WTC11 (cell line): ENCODE measurements around the gene PRCC. TPM values are rescaled to one million over a fixed set of nuclear protein-coding genes. Genes with fewer than 3 reads are reported as not detected.

Experiments used
- total RNA-seq: library from RNA; stranded (reverse); gene quantifications from 3 replicates; pipeline ENCODE4 v1.2.3, GENCODE V29; 2021

The PRCC gene
- total RNA-seq, 1 experiment from 2014 or later, result 97.4 TPM

Other genes with a start within 250 kb of the PRCC start
- gene IQGAP3, start 195.0 kb upstream of the PRCC start, total RNA-seq, result 30.8 to 33.3 TPM (median 33.3 TPM) in 3 replicates
- 0.09 to 0.20 TPM (median 0.11 TPM) in 3 replicates for gene TTC24, start 187.8 kb upstream of the PRCC start, total RNA-seq
- gene NAXE, start 175.8 kb upstream of the PRCC start, total RNA-seq, result 81.6 to 98.1 TPM (median 92.8 TPM) in 3 replicates
- 37.1 to 50.1 TPM (median 38.2 TPM) in 3 replicates for gene GPATCH4, start 166.1 kb upstream of the PRCC start, total RNA-seq
- gene HAPLN2, start 148.1 kb upstream of the PRCC start, total RNA-seq, result 1.1 to 1.3 TPM (median 1.2 TPM) in 3 replicates
- gene BCAN, start 125.4 kb upstream of the PRCC start, total RNA-seq, result 2.5 to 3.7 TPM (median 3.6 TPM) in 3 replicates
- gene NES, start 90.1 kb upstream of the PRCC start, total RNA-seq, result 103 to 127 TPM (median 104 TPM) in 3 replicates
- 135 to 195 TPM (median 186 TPM) in 3 replicates for gene CRABP2, start 62.0 kb upstream of the PRCC start, total RNA-seq
- 32.0 to 41.0 TPM (median 37.9 TPM) in 3 replicates for gene METTL25B, start 39.1 kb upstream of the PRCC start, total RNA-seq
- 37.2 to 43.8 TPM (median 42.2 TPM) in 3 replicates for gene ISG20L2, start 38.8 kb upstream of the PRCC start, total RNA-seq
- gene MRPL24, start 26.4 kb upstream of the PRCC start, total RNA-seq, result 35.1 to 37.4 TPM (median 35.2 TPM) in 3 replicates
- gene HDGF, start 15.9 kb upstream of the PRCC start, total RNA-seq, result 301 to 339 TPM (median 318 TPM) in 3 replicates
- gene SH2D2A, start 49.3 kb downstream of the PRCC start, total RNA-seq, result 4.9 to 6.9 TPM (median 6.6 TPM) in 3 replicates
- 0.05 to 0.11 TPM in 2 of 3 replicates, not detected in the other for gene INSRR, start 91.6 kb downstream of the PRCC start, total RNA-seq
- 0.23 to 0.42 TPM (median 0.23 TPM) in 3 replicates for gene NTRK1, start 93.3 kb downstream of the PRCC start, total RNA-seq
- 0.89 to 1.6 TPM (median 1.0 TPM) in 3 replicates for gene PEAR1, start 126.2 kb downstream of the PRCC start, total RNA-seq
- 0.18 to 0.30 TPM (median 0.22 TPM) in 3 replicates for gene LRRC71, start 153.1 kb downstream of the PRCC start, total RNA-seq